GM18507 (cell line): Measurements from ENCODE around the gene CCDC33.

Experiments used
- DNase-seq: peaks from one replicate; pipeline ENCODE4 v3.0.0; 2011; ENCODE audit warnings: low read depth; ENCODE audit not compliant: insufficient read length; ENCODE audit errors: extremely low spot score
- FAIRE-seq: peaks from 2 replicates; lab custom pipeline; 2011; peaks lifted over from hg19 to GRCh38; lab: Jason Lieb, UNC

CCDC33 gene

GRCh38 chr15:74272812-74273211 lies 36.7 kb downstream of the CCDC33 start:
- no peak for FAIRE-seq
- DNase-seq, result no peak

GRCh38 chr15:74274470-74275038 lies 38.4 kb downstream of the CCDC33 start:
- FAIRE-seq, result no peak

GRCh38 chr15:74275957-74276356 lies 39.8 kb downstream of the CCDC33 start:
- FAIRE-seq (no peak), DNase-seq (no peak)

More at GRCh38 chr15:74274470-74275038, 38.4 kb downstream of the CCDC33 start:
- no peak for DNase-seq

DNA sequence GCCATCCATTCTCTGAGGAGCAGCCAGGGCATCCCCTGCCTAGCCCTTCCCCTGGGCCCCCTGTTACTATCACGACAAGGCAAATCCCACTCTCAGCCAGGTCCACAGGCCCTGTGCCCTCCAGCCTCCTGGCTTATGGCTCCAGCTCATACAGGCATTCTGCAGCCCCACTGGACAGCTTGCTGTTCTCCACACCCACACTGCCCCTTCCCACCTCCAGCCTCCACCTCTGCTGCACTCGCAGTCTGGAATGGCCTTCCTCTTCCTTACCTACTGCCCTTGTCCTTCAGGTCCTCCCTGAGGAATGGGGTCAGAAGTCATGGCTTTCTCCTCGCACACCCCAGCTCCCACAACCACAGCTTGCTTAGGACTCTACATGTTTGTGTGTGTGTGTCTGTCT lies 40.4 kb downstream of the CCDC33 start:
- FAIRE-seq (no peak), DNase-seq (no peak)

- no peak for FAIRE-seq
- DNase-seq, result no peak
Measured at GRCh38 chr15:74277242-74277810, 41.2 kb downstream of the CCDC33 start.

- no peak for DNase-seq
- FAIRE-seq, result no peak
Measured at GRCh38 chr15:74278207-74278606, 42.1 kb downstream of the CCDC33 start.

GRCh38 chr15:74281147-74282133 lies 45.3 kb downstream of the CCDC33 start:
- no peak for DNase-seq
- no peak for FAIRE-seq

- FAIRE-seq (no peak), DNase-seq (no peak)
Measured at GRCh38 chr15:74283368-74283767, 47.2 kb downstream of the CCDC33 start.

- FAIRE-seq, result no peak
- no peak for DNase-seq
Measured at GRCh38 chr15:74289671-74290070, 53.5 kb downstream of the CCDC33 start.

- DNase-seq (no peak), FAIRE-seq (no peak)
Measured at GRCh38 chr15:74290645-74291044, 54.5 kb downstream of the CCDC33 start.

DNA sequence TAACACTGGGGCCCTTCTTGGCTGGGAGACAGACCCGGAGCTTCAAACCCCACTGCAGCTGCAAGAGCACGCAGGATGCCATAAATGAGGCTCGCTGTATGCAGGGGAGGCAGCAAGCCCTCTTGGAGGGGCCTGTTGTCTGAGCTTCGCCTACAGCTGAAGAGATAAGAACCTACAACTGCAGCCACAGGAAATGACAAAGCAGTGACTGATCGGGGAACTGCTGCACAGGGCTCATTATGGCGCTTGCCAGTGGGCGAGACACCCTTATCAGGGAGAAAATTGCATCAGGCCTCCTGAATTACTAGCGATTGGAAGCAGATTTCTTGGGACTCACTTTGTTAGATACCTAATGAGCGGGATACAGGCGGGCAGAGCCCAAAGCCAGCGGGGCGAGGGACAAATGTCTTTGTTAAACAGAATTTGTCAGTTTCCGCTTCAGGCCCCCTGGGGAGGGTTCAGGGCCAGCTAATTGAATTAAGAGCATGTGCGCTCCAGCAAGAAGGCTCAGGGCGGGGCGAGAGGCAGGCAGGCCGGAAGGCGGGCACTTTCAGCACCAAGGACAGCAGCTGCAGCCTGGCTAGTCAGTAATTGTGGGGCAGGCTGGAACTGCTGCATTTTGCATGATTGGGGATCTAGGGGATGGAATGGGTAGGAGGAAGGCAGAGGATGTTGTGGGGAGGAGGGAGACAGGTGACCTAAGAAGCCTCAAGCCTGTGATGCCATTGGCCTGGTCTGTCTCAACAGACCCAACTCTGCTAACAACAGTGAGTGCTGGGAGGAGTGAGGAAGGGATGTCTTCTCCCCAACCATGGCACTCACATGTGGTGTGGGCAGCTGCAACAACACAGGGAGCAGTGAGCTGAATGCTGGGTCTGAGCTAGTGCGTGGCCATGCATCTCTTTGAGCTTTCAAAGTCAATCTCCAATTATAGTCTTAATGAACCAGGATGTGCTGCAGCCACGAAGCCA lies 55.3 kb downstream of the CCDC33 start:
- DNase-seq (peak; percentile 70), FAIRE-seq (peak; percentile 81)

- DNase-seq (no peak), FAIRE-seq (no peak)
Measured at GRCh38 chr15:74293021-74293810, 57.1 kb downstream of the CCDC33 start.

GRCh38 chr15:74294010-74294409 lies 57.9 kb downstream of the CCDC33 start:
- no peak for FAIRE-seq
- DNase-seq, result no peak

GRCh38 chr15:74295800-74296199 lies 59.7 kb downstream of the CCDC33 start:
- DNase-seq (no peak), FAIRE-seq (no peak)

GRCh38 chr15:74297887-74298286 lies 61.8 kb downstream of the CCDC33 start:
- FAIRE-seq (no peak), DNase-seq (no peak)

- no peak for FAIRE-seq
- no peak for DNase-seq
Measured at GRCh38 chr15:74300057-74300795, 64.1 kb downstream of the CCDC33 start.

- FAIRE-seq, result no peak
Measured at GRCh38 chr15:74301583-74302361, 65.6 kb downstream of the CCDC33 start.

More at GRCh38 chr15:74301583-74302361, 65.6 kb downstream of the CCDC33 start:
- no peak for DNase-seq
